HG03064 (cell line): ENCODE results near the gene SOCS2.

Source experiments
- ATAC-seq: cut with Tn5 transposase; IDR thresholded peaks from one replicate; pipeline ENCODE4 v1.9.1; 2021; ENCODE audit warnings: low read depth; ENCODE audit not compliant: unreplicated experiment

The SOCS2 gene

GRCh38 chr12:93565760-93566159 is 6.7 kb upstream of the SOCS2 start:
- ATAC-seq, result no peak

GRCh38 chr12:93567174-93567573 is 5.3 kb upstream of the SOCS2 start:
- no peak for ATAC-seq

GRCh38 chr12:93568091-93568490 is 4.4 kb upstream of the SOCS2 start:
- no peak for ATAC-seq

- no peak for ATAC-seq
Measured at GRCh38 chr12:93569301-93569655, 3.2 kb upstream of the SOCS2 start.

- peak; percentile 41 for ATAC-seq
Measured at GRCh38 chr12:93569656-93570551, 2.6 kb upstream of the SOCS2 start.

DNA sequence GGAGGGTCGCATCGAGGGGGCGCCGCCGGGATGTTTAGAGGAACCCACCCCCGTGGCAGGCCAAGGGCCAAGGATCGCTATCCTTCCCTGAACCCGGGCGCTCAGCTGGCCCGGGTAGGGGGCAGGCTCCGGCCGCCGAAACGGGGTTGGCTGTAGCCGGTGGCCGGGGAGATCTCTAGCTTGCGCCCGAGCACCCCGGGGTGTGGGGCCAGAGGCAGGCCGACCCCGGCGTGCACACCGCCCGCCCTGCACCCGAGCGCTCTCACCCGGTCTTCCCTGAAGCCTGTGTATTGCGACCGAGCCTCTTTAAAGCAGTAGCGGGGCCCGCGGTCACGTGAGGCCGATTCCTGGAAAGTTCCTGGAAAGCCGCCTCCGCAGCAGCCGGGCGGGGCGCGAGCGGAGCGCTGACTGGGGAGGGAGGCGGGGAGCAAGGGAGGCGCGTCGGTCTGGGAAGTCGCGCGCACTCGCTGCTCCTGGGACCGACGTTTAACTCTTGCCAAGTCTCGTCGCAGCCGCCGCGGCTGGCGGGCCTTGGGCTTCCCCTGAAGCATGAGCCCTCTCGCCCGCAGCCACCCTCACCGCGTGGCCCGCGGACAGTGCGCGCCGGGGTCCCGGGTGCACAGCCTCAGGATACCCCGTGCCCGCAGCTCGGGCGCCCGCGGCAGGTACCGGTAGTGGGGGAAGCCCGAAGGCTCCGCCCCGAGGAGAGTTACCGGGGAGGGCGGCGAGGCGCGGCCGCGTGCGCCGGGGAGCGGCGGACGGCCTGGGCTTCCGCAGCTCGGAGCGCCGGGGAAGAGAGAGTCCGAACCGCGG is 1.7 kb upstream of the SOCS2 start:
- ATAC-seq, result peak; percentile 50

DNA sequence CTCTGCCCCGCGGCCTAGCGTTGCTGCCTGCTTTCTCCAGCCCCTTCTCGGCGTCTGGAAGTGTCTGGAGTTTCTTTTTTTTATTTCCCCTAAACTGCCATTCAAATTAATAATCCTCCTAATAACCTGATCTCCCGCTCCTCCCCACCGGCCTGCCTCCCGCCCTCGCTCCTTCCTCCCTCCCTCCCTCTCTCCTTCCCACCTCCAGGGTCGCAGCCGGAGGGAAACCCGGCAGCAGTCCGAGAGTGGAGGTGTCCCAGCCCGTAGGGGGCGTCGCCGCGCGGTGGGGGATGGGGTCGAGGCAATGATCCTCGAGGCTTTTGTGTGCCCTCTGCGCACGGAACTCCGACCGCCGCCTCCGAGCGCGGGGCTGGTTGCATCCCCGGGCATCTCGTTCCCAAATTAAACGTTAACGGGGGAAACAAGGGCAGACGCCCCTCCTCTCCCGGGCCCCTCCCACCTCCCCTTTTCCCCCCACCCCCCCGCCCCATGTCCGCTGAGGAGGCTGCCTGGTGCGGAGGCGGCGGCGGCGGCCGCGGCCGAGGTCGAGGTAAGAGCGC is 1.0 kb upstream of the SOCS2 start:
- peak; percentile 8 for ATAC-seq

GRCh38 chr12:93572712-93573551 is 457 bp downstream of the SOCS2 start:
- no peak for ATAC-seq

- ATAC-seq, result no peak
Measured at GRCh38 chr12:93573552-93574223, 1.2 kb downstream of the SOCS2 start.

GRCh38 chr12:93577222-93577621 is 4.7 kb downstream of the SOCS2 start:
- ATAC-seq, result no peak

GRCh38 chr12:93578221-93578620 is 5.7 kb downstream of the SOCS2 start:
- ATAC-seq, result no peak

DNA sequence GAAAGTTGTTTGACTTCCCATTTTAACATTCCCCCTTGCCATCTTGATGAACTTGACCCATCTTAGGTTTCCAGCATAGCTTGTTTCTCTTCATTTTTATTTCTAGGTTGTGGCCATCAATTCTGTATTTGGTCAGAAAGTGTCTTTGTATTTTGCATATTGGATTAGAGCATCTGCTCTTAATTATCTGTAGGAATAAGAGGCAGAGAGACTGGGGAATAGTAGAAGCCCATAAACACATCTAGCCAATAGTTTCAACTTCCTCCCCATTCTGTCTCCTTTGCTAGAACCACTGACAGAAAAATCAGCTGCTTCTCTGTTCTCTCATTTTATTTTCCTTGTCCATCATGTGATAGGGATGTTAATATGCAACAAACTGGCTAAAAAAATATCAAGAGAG is 8.2 kb downstream of the SOCS2 start:
- no peak for ATAC-seq

GRCh38 chr12:93581370-93581769 is 8.9 kb downstream of the SOCS2 start:
- ATAC-seq, result no peak

GRCh38 chr12:93582351-93582750 is 9.9 kb downstream of the SOCS2 start:
- no peak for ATAC-seq

DNA sequence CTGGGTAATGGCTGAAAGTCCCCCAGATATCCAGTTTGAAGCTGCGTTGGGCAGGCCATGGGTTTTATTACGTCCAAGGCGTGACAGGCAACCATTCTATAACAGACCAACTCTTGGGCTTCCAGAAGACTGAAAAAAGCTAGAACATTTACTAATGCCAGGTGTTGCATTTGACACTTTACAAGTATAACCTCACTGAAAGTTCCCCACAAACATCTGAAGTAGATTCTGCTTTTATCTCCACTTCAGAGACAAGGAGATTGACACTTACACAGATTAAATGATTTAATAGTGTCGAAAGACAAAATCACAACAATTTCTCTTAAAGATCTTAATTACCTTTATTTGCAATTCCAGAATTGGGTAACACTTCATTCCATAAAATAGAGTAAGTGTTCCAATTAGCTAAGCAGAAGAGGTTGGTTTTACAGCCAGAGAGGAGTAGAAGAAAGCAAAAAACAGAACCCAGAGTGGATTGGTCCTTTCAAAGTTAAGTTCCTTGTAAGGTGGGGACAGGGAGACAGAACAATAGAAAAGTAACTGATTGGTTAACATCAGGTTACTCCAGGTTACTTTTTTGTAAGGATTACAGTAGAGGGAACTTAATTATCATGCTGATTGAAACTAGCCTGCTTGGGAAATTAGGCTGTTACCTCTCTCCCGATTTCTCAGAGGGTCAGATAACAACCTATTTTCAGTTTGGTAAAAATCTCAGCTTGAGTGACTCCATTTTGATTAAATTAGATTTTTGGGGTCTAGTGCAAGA is 11.3 kb downstream of the SOCS2 start:
- no peak for ATAC-seq

GRCh38 chr12:93585247-93585646 is 12.8 kb downstream of the SOCS2 start:
- no peak for ATAC-seq

DNA sequence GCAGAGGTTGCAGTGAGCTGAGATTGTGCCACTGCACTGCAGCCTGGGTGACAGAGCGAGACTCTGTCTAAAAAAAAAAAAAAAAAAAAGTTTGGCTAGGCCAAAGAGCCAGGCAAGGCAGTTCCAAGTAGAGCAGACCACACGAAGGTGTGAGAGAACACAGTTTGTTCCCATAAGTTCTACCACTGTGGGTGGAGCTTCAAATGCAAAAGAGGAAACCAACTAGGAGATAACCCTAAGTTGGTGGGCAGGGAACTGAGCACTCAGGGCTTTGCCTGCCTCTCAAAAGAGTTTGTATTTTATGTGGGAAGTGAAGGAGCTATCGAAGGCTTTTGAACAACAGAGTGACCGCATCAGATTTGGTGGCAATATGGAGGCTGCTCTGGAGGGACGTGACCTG is 15.1 kb downstream of the SOCS2 start:
- ATAC-seq, result no peak

DNA sequence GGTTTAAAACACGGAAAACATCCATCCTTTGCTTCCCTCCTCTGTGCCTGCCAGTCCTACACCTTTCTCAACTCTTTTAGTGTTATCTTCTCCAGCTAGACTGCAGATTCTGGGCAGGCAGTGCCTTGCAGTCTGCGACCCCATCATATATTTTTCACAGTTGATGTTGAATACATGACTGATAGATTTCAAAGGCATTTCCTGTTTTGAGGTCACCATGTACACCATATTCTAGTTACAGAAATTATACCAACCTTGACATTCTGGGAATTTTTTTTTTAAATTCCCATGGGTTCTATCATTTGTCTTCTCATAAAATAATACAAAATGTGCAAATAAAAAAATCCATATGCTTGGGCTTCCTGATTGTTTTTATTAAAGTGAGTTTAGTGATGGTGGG is 16.6 kb downstream of the SOCS2 start:
- ATAC-seq, result no peak

DNA sequence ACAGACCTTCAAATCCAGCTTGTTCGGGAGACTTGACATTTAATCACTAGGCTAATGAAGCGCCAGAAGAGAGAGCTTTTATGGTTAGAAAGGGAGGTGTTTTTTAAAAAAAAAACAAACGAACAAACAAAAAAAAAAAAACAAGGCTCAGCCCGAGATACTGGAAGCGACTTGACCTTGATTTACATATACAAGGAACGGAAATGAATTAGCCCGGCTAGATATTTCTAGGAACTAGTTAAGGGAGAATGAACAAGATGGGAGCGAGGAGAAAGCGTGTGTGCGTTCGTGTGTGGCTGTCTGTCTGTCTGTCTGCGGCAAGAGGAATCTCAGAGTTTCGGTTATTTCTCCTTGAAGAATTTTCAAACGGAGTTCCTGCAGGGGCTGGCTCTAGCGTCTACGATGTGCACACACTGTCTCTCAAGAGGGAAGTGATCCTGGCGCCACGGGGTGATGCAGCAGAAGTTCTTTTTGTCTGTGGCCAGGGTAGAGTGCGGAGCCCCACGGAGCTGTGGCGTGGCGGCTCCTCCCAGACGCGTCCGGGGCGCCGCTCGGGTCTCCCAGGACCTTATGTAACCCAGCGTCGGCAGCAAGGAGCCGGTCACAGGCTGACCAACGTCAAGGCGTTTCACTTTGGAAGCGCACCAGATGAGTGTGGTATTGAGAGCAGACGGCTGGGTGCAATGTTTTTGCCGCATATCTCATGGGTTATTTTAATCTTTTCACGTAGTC is 18.8 kb downstream of the SOCS2 start:
- peak; percentile 74 for ATAC-seq
